Activated CD8-positive, alpha-beta memory T cell treated with anti-CD3 and anti-CD28 coated beads, Interleukin-2, amount 50 U/mL, for 1 hour (primary cell): ENCODE measurements around the gene TMEM18.

Experiments used
- DNase-seq: peaks from one replicate; pipeline ENCODE4 v3.0.0-alpha.2; 2020; ENCODE audit errors: extremely low read depth

The TMEM18 gene

DNA sequence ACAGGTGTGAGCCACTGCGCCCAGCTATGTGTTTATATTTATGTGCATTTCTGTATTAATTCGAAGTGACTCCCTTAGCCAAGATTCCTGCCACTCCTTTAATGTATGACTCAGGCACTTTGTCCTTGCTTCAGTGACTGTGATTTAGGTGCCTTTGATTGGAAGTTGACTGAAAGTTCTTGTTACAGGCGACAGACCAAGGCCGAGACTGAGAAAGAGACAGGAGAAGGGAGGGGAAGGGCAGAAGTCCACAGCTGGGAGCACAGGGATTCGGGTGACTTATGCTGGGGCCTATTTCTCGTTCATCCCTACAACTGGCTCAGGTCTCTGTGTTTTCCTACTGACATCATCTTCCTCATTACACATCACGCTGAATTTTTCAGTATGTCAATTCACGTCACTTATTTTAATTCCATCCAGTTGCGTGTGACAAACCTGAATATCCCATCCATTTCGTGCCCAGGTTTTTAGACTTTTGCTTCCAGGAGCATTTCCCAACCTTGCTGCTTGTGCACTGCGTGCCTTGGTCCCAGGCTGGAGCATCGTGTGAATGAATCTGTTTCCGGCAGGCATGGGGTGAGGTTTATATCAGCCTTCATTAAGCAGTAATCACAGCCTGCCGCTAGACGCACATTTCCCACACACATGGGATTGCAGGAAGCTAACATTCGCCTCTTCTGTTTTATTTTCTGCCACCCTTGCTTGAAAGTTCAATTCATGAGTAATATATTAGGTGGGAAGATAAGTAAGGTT lies 42.4 kb downstream of the TMEM18 start:
- no peak for DNase-seq

DNA sequence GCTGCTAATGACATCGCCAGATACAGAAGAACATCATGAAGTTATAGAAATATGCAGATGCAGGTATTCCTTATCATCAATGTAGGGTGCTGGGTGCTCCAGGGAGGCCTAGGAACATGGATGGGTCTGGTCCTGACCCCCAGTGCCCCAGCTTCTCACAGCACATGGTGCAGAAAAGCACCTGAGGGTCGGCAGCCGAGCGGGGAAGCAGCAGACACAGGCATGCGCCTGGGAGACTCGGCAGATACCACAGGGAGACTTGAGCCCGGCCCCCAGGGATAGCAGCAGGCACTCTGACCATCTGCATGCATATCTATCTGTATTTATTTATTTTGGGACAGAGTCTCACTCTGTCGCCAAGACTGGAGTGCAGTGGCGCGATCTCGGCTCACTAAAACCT lies 43.2 kb downstream of the TMEM18 start:
- no peak for DNase-seq

DNA sequence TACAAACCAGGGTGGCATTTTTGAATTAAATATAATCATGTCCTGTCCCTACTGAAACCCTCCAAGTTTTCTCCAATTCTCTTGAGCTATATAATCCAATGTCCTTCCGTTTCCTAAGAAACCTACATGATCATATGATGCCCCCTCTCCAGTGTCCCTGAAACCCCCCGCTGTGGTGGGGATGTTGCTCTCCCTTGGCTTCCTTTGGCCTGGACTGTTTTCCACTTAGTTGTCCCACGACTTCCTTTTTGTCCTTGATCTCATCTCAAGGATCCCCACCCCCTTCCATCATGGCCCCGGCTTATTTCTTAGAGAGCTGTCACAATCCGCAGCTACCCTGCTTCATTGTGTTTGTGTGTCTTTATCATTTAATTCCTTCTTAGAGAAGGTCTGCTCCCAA lies 43.8 kb downstream of the TMEM18 start:
- DNase-seq, result no peak

DNA sequence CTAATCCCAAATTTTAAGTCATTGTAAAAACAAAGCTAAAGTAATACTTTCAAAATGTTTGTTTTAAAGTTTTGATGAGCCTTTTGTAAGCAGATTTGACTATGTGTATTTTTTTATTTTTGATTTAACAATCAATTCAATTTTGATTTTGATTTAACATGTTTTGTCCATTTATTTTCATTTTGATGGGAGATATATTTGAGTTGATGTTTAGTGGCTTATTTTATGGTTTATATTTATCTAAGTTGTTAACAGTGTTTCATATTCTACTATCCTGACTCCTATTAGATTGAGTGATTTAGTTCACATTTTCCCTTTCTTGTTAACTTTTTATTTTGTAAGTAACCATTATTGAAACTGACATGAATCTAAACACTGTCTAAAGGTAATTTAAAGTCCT lies 44.7 kb downstream of the TMEM18 start:
- no peak for DNase-seq

DNA sequence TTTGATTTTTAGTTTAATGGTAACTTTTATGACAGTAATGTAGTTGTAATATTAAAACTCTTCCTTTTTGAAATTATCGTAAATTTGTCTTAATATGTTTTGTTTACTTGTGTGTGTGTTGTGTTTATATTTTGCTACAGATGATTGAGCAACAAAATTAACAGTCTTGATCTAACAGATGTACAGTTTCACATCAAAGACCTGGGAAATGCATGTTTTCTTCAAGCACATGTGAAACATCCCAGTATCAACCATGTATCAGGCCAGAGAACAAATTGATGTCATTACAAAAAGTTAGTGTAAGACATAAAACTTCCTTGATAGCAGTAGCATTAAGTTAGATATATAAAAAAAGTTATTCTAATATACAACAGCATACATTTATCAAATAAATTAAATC lies 45.5 kb downstream of the TMEM18 start:
- DNase-seq, result no peak

DNA sequence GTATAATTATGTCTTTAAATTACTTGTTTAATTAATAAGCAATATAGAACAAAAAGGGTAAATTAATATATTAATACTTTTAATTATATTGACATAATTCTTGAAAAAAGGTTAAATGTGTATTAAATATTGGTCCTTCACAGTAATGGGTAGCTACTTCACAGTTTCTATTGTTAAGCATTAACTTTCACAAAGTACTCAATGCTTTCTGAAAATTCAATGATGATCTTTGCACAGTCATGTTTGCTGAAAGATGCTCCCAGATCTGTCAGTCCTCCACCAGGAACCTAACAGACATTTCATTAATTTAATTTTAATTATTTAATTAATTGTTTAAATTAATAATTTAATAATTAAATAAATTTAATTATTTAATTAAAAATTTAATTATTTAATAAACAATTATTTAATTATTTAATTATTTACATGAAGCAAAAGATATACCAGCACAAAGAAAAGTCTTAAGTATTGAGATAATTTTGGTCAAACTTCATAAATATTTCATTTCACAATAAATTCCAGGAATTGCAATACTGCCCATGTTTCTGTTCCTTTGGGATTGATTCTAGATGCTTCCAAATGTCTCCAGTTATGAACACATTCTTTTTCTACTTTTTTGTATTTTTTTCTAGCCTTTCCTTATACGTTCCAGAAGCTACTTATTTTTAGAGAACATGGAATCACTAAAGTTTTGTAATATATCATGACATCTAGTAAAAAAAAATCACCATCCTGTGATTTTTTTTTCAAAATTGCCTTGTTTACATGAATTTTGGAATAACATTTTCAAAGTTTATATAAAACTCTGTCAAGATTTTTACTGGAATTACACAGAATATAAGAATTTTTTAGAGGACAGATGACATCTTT lies 46.5 kb downstream of the TMEM18 start:
- no peak for DNase-seq

DNA sequence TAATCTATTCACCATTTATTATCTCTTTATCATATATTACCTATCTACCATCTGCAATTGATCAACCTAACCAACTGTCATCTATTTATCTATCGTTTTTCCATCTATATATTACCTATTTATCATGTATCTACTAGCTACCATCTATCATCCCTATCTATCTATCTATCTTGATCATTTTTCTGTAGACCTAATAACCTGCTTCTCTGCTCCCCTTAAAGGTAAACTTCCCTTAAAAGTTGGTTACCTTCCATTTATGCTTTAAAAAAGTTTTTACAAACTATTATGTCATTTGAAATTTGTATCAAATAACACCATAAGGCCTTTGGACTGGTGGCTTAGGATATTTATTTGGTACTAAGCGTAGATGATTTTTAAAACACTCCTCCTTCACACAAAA lies 47.2 kb downstream of the TMEM18 start:
- DNase-seq, result no peak

DNA sequence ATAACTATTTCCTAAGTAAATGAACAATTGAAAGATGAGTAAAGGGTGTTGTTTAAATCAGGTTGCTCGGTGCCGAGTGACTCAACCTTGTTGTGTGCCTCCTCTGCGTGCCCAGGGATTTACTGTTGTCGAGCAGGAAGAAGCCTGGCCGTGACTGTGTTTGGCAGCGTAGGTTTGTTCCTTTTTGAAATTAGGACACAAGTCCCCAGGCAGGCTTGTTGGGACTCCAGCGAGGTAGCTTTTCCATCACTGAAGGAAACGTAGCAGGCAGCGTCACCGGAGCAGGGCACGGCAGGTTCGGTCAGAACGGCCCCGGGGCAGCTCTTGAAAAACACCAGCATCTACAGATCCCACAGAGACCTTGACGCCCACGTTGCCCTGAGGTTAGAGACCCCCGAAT lies 48.6 kb downstream of the TMEM18 start:
- DNase-seq, result no peak

DNA sequence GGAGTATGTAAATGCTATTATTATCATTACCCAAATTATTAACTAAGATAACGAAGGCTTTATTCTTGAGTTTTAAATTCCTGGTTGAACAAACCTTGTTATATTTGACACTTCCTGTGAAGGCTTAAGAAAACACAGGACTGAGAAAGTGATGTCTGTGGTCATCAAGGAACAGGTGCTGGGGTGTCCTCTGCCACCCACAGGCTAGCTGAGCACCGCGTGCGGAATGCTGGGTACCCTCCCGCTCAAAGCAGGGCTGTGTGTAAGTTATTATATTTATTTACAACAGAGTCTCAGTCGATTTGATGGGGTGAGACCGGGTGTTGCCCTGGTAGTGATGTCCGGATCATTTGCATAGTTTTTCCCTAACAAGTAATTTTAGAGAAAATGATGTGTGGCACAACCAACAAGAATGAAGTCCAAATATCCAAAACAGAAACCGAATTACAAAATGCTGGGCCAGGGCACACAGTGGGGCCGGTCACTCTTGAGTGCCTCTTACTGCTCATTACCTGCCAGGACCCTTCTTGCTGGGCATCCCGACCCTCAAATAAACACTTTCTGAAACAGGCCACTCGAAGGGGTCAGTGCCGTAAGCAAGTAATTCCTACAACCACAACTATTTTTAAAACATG lies 49.2 kb downstream of the TMEM18 start:
- no peak for DNase-seq

DNA sequence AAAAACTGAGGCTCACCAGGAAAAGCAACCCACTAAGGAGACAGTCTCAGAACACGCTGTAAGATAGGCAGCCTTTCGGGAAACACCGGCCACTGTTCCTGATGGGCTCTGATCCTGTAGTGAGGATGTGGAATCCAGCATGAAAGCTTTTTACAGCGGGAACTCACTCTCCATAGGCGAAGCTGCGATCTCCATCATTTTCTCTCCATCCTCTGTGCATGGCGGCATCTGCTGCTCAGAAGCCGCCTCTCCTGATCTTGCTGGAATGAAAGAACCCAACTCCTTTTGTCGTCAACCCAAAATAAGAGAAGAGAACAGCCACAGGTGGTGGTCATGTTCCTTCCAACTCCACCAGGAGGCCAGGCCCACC lies 49.9 kb downstream of the TMEM18 start:
- DNase-seq, result no peak

DNA sequence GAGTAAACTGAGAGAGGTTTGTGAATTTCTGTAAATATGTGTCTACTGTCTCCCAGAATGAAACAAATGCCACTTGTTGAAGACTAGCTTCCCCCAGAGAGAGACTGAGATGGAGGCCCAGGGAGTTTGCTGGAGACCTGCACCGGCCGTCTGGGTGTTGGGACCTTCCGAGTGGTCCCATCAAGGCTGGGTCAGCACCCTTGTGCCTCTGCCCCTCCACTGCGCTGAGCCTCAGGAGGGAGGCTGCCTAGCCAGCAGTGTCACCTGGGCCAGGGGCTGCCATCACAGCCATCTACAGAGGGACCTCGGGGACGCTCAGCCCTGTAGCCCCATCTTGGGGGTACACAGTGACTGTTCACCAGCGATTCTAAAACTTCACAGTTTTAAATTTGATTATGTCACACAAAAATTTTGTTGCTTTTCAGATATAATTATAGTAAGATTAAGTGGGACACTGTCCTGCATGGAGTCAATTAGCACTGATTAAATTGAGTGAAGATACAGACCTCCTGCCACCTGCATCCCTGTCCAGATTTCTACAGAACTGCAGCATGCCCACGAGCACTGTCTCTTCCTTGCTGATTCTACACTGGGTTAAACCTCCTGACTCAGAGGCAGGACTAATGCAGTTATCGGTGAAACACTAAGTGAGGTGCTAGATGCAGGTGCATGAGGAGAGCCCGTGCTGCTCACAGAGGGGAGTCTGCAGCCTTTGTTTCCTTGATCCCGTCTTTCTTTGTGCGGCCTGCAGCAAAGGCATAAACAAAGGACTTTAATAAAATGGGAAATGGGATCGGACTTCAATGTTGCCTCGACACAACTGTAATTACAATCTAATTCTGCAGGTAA lies 50.5 kb downstream of the TMEM18 start:
- no peak for DNase-seq

DNA sequence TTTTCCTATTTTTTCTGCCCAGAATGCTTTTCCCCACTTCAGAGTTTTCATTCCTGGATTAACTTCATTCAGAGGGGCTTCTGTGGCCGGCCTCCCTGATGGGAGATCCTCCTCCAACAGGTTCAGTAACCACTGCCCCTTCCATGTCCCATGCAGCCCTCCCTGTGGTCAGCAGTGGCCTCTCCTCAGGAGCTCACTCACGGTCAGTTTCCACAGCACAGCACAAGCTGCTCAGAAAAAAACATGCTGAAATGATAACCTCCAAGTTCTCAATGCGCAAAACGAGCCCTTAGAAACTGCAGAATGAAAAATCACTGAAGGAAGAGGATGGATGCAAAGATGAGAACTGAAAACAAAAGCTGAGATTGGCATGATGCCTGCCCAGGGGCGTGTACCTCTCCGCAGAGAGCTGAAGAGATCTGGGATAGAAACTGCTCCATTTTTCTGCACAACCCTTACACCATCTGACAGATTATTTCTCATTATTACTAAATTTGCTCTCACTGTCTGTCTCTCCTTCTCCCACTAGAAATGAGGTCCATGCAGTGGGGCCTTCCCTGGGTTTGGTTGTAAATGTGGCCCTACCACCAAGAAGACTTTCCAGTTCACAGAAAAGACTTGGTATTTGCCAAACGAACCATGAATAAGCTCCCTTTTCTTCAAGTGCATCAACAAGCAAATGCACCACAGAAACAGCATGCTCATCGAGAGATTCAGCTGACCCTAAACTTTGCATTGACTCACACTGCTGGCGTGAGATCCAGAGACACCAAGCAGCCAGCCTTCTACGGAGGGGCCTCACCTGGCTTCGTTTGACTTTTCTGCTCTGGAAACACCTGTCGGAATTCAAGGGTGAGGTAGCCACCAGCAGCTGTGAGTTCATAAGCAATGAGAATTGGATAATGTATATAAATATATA lies 51.5 kb downstream of the TMEM18 start:
- no peak for DNase-seq

DNA sequence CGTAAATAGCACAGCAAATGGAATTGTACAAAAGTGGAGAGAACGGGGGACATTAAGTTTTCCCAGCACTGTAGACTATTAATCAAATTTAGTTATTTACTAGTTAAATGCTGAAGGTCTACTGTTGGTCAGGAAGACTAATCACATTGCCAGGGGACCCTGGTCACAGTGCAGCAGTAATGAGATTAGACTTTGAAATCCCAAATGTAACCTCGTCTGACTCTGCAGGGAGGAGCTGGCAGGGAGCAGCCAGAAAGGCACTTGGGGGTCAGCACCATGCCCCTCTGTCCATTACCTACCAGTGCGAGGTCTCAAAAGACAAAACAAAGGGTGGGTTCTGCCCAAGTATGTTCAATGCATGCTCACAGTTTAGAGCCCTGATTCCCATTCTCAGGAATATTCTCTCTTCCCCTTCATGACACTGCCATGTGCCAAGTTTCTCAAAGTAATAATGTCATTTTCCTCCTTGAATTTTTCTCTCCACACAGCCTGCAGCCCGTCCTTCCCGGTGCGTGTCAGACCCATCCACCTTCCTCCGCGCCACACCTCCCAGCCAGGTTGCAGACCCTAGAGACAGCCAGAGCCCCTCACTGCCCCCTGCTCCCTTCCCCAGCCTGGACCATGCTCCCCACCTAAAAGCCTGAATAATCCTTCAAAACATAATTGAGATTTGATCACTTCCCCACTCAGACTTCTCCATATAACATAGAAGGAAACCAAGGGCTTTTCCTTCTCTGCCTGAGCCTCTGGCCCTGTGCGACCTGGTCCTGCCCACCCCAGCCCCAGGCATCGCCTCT lies 52.5 kb downstream of the TMEM18 start:
- no peak for DNase-seq

DNA sequence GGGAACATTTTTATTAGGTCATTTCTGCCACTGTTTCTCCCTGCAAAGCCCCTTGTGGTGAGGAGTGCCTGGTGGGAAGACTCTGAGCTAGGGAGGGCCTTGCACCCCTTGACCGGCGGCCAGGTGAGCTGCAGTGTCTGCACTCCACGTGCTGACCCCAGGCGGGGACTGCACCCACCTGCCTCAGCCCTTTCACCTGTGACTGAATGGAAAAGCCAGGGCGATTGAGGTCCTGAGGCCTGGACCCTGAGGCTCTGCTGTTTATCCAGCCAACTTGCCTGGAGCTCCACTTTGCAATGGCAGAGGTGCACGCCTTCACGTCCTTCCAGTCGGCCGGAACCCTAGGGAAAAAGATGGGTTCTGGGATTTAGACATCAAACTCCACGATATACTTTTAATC lies 53.1 kb downstream of the TMEM18 start:
- no peak for DNase-seq

DNA sequence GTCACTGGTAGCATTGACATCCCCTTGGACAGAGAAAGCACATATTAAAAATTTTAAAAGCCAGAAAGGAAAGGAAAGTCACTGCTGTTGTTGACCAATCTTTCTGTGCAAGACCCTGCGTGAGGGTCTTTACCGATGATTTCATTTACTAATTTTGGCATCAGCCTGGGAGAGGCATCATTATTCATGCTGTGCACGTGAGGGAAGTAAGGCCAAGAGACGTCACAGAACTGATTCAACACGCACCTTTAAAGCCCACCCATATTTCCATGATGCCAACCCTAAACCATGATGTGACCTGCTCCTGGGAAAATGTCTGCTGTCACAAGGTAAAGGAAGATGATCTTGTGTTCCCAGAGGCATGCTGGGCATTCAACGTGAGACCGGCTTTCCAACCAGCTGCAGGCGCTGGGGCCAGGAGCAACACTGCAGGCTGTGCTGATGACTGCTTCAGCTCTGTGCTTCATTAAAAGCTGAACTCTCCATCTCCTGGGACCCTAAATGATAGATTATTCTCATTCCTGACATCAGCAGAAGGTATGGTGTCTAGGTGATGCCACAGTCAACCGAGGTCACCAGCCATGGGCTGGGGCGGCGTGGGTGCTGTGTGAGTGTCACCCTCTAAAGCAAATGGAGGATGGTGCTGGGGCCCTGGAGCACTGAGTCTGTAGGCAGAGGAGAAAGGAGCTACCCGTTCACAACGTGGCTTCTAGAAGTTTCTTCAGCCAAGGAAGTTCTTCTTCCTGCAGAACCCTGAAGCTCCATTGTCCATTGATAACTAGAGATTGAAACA lies 53.9 kb downstream of the TMEM18 start:
- no peak for DNase-seq

DNA sequence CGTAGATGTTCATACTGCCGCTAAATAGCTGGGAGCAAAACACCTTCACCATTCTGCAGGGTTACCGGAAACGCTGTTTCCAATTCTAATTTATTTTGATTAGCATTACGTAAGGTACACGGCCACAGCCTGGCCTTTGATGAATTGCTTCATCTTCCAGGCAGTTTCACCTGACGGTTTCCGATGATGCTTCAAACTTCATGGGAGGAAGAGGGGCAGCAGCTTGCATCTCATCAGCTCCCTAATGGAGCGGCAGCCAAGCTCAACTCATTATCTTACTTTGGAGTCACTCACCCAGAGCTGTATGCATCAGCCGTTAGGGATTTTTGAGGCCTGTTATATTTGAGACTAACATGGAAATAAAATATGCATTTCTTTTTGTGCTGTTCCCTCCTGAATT lies 54.8 kb downstream of the TMEM18 start:
- no peak for DNase-seq

DNA sequence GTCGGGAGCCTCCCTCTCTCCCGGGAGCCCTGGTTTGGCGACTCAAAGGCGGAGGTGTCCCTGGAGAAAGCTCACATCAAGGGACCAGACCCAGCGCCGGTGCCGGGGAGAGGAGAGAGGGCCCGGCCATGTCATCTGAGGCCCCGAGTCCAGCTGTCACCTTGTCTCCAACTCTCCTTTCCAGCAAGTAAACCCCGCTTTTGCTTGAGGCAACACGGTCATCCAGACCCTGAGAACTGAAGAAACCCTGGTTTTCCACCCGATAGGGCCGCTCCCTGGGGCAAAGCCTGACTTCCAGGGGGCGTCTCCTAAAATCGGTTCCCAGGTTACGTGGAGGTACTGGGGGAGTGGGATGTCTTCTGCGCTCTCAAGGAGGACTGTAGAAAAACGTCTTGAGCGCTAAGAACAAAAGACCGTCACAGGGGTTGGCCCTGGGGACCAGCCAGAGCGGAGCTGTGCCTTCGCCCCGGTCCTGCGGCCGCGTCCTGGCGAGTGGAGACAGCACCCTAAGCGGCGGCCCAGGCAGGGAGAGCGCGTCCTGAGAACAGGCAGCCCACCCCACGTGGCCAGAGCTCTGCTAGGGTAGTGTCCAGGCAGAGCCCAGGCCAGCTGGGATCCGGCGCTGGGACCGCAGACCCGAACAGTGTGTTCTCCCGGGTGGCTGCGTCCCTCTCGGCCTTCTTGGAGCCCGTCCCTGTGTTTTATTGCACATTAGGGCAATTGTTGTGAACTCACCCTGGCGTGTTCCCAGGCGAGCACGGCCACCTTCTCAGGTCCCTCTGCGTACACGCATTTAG lies 55.7 kb downstream of the TMEM18 start:
- no peak for DNase-seq
